Activated T-cell treated with anti-CD3 and anti-CD28 coated beads for 4 hours (primary cell): Measurements from ENCODE around the gene ST6GALNAC2.
"Not testable (repeated sequence)": the region's sequence is repeated elsewhere in the genome, so short reads cannot be mapped to it uniquely, and the experiment has no call there.

ENCODE experiments used
- DNase-seq: peaks from one replicate; pipeline ENCODE4 v3.0.0-alpha.2; 2020

ST6GALNAC2 gene

DNA sequence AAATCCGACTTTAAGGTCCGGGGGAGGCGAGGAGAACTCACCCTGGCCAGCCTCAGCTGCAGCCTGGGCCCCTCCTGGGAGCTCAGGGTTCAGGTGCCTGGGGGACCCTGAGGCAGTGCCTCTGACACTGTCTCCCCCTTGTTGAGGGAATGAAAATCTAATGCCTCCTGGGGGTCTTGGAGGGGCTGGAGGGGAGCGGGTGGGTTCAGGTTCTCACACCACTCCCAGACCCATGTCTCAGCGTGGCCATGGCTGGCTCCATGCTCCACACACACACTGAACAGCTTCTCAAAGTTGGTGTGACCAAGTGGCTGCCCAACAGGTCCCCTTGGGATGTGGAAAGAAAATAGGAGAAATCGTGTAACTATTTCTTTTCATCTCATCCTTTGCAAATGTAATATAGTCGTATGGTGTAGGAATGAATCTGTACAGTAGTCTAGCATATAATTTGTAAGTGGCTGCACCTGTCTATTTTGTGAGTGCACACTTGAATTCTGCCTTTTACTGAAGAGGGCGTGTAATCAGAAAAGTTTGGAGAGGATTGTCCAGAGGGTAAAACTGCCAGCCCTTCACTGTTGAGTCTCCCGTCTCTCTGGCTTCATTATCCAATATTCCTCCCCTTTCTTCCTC, 46.6 kb downstream of the ST6GALNAC2 start:
- DNase-seq, result no peak

- no peak for DNase-seq
Observed at GRCh38 chr17:76538281-76538931, 47.3 kb downstream of the ST6GALNAC2 start.

DNA sequence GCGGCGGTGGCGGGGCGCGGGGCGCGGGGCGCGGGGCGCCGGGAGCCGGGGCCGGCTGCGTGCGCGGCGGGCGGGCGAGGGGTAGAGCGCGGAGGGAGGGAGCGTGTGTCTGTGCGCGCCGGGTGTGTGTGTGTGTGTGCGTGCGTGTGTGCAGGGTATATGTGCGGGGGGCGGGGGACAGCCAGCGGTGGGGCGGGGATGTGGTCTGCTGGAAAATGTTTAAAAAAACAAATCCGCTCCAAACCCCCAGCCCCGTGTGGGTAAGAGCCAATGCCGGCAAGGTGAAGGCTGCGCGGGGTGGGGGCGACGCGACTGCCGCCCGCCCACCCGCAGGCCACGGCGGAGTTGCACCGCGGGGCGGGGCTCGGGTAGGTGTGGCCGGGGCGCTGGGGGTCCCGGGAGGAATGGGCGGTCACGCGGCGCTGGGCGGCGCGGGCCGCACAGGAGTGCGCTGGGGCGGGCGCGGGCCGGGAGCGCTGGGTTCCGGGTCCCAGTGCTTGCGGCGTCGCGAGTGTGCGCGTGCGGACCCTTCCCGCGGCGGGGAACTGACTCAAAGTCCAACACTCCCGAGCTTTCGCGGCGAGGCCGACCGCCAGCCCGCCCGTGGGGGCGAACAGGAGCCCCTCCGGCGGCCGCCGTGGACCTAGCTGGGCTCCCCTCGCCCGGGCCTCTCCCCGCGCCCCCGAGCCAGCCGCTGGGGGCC, 47.9 kb downstream of the ST6GALNAC2 start, which contains the start of gene CYGB:
Gene CYGB, minus strand, starts transcription at position 132 of the 703 bp plus-strand sequence. CDS start 167 bp downstream, outside the sequence.
- no peak for DNase-seq

- no peak for DNase-seq
Observed at GRCh38 chr17:76537288-76537577, 48.4 kb downstream of the ST6GALNAC2 start.

- no peak for DNase-seq
Observed at GRCh38 chr17:76536511-76537287, 49.0 kb downstream of the ST6GALNAC2 start.

DNA sequence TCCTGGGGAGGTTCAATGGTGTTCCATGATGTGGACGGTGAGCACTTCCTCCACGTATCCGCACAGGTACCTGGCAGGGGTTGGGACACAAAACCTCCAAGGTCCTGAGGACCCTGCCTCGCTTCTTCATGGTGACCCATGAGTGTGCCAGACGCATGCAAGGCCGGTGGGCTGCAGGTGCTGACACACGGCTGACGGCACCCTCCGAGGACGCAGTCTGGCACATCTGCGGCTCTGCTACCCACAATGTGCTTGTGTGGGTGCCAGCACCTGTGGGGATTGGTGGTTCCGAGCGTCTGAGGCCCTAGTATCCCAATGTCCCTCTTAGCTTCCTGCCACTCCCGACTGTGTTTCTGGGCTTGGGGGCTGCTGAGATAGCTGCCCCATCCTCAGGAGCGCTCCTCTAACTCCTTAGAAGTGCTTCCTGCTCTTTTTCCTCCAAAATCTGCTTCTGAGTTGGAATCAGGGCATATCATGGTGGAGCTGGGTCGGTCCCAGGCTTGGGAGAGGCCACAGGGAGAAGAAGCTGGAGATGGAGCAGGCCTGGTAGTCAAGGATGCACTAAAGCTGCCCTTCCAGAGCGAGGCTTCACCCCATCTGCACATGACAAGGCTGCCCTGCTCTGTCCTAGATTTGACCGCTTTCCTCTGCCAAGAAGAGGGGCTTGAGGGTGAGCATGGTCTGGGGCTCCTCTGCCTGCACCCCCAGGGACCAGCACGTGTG, 49.7 kb downstream of the ST6GALNAC2 start:
- DNase-seq, result no peak

DNA sequence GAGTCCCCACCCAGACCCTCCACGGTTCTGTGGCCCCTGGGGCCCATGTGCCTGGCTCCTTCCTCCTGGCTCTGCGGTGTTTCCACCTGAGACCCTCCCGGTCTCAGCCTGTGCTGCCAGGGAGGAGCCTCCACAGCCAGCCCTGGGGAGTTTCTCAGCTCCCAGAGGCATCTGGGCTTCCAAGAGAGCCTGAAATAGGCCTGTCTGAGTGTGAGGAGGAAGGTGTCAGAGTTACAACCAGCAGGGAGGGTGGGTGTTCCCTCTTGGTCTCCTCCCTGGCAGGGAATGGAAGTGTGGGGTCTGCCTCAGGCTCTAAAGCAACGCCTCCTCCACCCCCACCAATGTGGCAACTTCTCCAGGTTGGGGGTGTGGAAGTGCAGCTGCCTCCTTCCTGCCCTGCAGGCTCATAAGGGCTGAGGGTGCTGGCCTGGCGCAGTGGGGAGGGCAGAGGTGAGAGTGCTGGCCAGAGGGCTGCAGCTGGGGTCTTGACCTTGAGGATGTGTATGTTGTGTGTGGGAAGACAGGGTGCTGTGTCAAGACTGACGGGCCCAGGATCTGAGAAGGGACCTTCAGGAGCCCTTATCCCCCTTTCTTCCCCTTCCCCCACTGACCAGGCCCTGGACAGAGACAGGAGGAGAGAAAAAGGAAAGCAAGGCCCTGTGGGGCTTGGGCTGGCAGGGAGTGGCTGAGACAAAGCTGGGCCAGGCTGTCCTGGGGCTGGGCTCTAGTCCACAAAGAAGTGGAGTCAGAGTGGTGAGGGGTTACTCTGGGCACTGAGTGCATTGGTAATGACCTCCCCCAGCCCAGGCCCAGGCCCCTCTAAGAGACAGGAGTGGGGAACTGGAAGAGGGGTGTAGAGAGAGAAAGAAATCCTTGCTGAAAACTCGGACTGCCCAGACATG, 50.6 kb downstream of the ST6GALNAC2 start:
- DNase-seq, result no peak

GRCh38 chr17:76533640-76534359, 51.9 kb downstream of the ST6GALNAC2 start:
- not testable (repeated sequence) for DNase-seq

DNA sequence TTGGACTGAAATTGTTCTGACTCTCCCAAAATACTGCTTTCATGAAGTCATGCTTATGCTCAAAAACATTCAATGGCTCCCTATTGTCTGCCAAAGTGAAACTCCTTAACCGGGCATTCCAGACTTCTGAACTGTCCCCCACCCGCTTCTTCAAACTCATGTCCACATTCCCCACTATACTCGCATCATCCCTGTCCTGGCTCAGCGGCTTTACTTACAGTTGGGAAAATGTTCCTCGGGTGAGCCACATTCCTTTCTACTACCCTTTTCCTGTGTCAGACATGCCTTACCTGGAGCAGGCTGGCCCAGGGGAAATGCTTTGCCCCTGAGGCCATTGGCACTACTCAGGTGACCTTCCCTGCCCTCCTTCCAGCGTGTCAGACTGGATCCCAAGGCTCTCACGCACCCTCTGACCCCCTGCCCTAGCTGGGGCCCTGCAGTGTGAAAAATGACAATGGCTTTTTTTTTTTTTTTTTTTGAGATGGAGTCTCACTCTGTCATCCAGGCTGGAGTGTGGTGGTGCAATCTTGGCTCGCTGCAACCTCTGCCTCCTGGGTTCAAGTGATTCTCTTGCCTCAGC, 53.5 kb downstream of the ST6GALNAC2 start:
- DNase-seq, result no peak

DNA sequence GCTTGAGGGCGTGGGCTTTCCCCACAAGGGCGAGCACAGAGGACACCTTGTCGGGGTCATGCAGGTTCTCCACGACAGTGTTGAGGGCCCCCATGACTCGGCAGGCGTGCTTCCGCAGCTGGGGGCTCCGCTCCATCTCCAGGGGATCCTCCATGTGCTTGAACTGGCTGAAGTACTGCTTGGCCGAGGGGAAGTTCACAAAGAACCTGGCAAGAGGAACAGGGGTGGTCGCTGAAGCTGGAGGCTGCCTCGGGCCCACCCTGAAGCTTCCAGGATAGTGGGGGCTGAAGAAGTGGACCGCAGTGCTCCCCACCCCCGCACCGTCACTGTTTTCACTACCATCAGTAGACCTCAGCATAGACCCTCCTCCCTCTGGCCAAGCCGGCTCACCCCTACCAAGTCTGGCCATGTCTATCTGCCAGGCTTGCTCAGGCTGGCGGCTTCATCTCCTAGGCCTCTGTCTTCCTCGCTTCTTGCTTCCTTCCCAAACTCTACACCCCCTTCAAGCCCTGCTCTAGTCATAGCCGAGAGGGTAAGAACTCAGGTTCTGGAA, 54.1 kb downstream of the ST6GALNAC2 start:
- DNase-seq, result no peak

DNA sequence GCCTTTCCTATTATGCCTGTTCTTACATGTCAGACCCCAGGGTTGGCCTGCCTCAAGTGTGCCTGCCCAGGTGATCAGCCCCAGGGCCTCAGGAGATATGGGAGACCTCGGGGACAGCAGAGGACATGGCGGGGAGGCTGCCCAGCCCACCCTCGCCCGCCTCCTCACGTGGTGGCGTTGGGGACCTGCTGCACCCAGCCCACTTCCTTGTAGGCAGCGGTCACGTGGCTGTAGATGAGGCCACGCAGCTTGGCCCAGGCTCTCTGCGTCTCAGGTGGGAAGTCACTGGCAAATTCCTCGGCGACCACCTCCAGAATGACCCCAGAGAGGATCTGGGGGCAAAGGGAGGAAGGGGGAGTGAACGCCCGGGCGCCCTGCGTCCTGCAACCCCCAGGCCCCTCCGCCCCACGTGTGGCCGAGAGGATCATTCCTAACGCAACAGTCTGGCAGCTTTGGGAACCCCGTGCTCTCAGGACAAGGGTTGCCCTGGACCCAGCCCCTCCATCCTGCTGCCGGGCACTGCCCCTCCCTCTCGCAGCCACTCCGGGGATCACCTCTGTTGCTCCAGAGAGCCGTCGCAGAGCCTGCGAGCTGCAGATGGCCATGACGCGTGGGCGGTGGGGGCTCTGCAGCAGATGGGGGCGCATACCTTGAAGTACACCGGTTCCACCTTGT, 54.7 kb downstream of the ST6GALNAC2 start:
- no peak for DNase-seq

DNA sequence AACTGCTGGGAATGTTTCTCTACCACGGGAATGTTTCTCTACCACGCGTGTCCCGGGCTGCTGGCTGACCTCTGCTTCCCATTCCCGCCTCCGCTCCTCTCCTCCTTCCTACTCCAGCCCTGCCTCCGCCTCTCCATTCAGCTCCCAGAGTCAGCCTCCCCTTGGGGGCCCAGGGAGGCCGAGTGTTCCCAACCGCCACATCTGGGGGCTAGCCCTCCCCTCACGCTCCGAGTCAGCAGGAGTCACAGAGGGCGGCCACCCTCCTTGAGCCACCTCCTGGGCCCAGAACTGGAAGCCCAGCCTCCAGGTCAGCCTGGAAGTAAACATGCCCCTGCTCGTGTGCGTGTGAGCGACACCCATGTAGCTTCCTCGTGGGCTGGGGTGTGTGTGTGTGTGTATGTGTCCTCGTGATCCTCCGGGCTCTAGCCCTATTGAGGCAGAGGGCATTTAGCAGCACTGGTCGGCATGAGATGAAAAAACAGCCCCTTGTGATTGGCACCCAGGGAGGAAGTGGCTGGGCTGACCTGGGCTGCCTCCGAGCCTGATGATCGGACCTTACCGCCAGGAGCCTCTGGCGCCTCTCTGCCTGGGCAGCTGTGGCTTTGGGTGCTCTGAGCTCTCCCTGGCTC, 55.5 kb downstream of the ST6GALNAC2 start:
- no peak for DNase-seq

DNA sequence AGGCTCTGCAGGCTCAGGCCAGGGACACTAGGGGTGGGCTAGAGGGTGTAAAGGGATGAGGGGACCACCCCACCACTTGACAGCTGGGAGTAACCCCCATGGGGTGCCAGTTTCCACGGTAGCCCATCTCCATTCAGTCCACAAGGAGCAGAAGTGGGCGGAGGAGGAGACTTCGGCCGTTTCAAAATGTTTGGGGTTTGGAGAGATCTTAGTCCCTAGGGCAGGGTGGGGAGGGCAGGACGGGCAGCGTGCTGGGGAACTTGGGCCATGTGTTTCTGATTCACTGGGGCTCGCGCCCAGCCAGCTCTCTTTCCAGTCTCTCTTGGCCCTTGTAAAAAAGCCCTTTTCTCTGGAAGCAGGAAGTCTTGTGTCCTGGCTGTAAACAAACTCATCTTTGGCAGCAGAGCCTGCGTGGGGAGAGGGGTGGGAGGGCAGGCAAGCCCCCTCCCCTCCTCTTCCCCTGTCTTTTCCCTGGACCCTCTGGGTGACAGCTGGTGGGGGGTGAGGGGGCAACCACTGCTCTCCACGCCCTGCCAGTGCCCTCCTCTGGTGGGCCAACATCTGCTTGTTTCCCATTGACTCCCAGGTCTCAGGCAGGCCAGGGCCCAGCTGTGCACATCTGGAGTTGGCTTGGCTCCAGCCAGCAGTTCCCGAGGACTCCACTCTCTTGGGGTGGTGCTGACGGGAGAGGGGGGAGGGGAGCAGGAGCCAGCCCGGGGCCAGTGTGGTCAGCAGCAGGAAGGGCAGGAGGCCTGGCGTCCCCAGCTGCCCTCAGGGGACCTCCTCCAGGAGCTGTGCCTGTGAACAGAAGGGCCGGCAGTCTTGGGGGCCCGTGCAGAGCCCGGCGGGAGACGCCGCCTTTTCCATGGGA, 56.2 kb downstream of the ST6GALNAC2 start:
- no peak for DNase-seq

DNA sequence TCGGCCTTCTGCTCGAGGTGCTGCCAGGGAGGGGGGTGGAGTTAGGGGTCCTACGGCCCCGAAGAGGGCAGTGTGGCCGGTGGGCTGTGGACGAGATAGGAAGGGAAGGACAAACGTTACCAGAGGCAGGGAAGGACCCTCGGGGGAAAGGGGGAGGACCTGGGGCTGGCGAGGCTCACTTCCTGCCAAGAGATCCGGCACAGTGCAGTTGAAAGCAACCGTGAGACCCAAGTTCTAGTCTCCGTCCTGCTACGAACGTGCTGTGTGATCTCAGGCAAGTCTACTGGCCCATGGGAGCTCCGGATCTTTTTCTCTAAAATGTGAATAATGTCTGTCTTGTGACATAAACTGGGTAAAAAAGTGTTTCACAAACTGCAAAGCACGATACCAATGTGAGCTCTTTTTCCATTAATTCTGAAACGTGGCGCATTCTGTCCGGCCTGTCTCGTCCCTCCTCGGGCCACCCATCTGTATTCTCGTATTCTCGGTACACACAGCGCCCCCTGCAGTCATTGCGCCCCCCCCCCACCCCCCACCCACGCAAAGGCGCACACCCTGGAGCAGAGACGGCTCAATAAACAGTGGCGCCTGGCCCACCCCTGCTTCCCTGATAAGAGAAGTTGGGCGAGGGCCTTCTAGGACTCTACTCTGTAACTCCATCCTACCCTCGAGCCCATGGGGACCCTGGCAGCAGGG, 57.0 kb downstream of the ST6GALNAC2 start:
- no peak for DNase-seq

DNA sequence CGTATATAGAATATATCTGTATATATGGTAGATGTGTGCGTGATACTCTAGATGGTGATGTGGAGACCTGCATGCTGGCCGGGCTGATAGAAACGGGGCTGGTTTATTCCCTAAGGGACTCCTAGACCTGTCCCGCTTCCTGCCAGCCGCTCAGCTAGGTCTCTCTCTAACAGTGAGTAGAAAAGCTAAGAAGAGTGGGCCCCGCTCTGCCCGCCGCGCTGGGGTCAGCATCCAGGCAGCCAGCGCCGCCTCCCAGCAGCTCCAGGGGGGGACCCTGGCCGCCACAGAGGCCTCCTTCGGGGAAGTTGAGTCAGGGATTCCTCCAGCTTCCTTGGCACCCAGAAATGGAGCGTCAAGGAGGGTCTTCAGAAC, 57.5 kb downstream of the ST6GALNAC2 start:
- no peak for DNase-seq

- DNase-seq, result peak; percentile 28
Observed at GRCh38 chr17:76527430-76528111, 58.1 kb downstream of the ST6GALNAC2 start.

GRCh38 chr17:76527016-76527415, 58.6 kb downstream of the ST6GALNAC2 start:
- DNase-seq, result not testable (repeated sequence)
